ENCODE data around the gene IL27RA. TPM values are rescaled to one million over a fixed set of nuclear protein-coding genes. Genes with fewer than 3 reads are reported as not detected.

Gene IL27RA
- total and polyA plus RNA-seq, 11 donors: 2.4 to 8.2 (median 4.2) TPM

DNA sequence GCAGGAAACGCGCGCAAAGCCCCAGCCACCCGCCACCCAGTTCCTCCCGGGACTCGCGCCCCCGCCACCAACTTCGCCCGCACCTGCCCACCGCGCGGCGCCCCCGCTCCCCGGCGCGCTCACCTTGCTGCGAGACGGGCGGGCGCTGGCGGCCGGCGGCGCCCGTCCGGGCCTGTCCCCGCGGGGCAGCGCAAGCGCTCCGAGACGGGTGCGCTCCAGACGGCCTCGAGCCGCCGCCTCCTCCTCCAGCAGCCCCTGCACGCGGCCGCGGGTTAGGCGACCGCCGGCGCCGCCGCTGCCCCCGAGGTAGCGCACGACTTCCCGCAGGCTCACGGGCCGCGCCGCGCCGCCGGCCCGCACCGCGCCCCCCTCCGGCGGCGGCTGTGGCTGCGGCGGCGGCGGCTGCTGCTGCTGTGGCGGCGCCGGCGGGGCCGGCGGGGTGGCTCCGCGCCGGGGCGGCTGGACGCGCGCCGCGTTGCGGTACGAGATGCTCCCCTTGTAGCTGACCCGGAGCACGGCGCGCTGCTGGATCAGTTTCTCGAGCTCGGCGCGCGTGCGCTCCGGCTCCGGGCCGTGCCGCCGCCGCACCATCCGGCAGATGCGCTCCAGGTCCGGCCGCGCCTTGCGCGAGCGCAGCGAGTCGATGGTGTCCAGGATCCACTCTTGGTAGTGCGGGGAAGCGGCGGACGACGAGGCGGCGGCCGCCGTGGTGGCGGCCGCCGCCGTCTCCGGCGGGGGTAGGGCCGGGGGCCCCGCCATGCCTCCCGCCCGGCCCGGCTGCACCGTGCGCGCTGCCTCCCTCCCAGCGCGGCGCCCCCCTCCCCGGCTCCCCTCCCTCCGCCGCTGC is 58.3 kb downstream of the IL27RA start:
- Histone ChIP-seq H3K9me3 (peaks cover 0 to 13% (median 7%) of the 10 kb centered on the region in 12 donors), H3K4me3 (peak overlapping the region; percentile 37 to 96 (median 88)), H3K4me1 (peaks cover 0 to 19% (median 12%) of the 10 kb centered on the region in 12 donors), H3K27me3 (no peaks in the 10 kb centered on the region), H3K36me3 (peaks cover 0 to 28% (median 18%) of the 10 kb centered on the region in 9 donors), H3K27ac (peak overlapping the region; percentile 23 to 99 (median 96))
- DNase-seq (peak in 4 of 5 donors; percentile 53 to 86 (median 70)), ATAC-seq (peak in 1 of 4 donors; percentile 9)
- 0 to 1% (median 0%) methylated on average over 19 to 142 of the region's 142 CpGs for WGBS, 4 donors
- TF ChIP-seq, protein P1, sequence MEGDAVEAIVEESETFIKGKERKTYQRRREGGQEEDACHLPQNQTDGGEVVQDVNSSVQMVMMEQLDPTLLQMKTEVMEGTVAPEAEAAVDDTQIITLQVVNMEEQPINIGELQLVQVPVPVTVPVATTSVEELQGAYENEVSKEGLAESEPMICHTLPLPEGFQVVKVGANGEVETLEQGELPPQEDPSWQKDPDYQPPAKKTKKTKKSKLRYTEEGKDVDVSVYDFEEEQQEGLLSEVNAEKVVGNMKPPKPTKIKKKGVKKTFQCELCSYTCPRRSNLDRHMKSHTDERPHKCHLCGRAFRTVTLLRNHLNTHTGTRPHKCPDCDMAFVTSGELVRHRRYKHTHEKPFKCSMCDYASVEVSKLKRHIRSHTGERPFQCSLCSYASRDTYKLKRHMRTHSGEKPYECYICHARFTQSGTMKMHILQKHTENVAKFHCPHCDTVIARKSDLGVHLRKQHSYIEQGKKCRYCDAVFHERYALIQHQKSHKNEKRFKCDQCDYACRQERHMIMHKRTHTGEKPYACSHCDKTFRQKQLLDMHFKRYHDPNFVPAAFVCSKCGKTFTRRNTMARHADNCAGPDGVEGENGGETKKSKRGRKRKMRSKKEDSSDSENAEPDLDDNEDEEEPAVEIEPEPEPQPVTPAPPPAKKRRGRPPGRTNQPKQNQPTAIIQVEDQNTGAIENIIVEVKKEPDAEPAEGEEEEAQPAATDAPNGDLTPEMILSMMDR (IDR thresholded peaks at IDR 0.05): peak in 2 of 12 donors; percentile 21 to 31
- TF ChIP-seq POLR2A (IDR thresholded peaks at IDR 0.05): no peak
- intact Hi-C loops (cut with DNase I): loop anchor here in 2 of 10 donors (1.0 to 10.0 kb wide), 2 partner anchors 47 to 315 kb away; partner anchors contain the start of gene C19orf53 (in 1 of the 2)

DNA sequence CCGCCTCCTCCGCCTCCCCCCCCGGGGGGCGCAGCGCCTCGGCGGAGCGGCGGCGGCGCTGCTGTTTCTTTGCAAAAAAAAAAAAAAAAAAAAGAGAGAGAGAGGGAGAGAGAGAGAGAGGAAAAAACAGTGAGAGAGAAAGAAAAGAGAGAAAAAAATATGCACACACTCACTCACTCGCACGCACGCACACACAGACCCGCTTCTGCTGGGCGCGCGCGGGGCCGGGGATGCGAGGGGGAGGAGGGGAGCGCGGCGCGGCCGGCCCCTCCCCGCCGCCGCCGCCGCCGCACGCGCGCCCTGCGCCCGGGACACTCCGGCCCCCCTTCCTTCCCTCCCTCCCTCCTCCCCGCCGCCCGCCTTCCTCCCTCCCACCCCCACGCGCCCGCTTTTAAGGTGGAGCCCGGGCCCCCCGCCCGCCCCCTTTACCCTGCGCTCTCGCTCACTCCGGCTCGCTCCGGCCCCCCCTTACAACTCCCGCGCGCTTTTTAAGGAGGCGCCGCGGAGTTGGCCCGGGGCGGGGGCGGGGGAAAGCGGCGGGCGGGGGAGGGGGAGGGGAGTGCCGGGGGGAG is 59.0 kb downstream of the IL27RA start, which contains the start of gene SAMD1:
TSS of gene SAMD1 (minus strand) at position 243 of the 572 bp plus-strand sequence.
- peaks cover 0 to 13% (median 7%) of the 10 kb centered on the region in 12 donors for H3K9me3 ChIP-seq
- DNase-seq (peak; percentile 94 to 97 (median 94)), ATAC-seq (peak; percentile 67 to 74 (median 72))
- no peaks in the 10 kb centered on the region for H3K27me3 ChIP-seq
- peak within 1 kb of the TSS; percentile 61 to 96 (median 88) for H3K4me3 ChIP-seq
- TF ChIP-seq POLR2A (IDR thresholded peaks at IDR 0.05): no peak
- TF ChIP-seq, protein P1 (IDR thresholded peaks at IDR 0.05): no peak
- 1 to 2% (median 1%) methylated on average over 24 to 57 of the region's 65 CpGs for WGBS, 4 donors
- intact Hi-C loops (cut with DNase I): loop anchor here in 1 of 10 donors (1.0 kb wide), 1 partner anchor 47 kb away; no protein-coding TSS in a partner anchor
- H3K4me1 ChIP-seq: peaks cover 0 to 19% (median 12%) of the 10 kb centered on the region in 12 donors
- peak within 1 kb of the TSS; percentile 89 to 99 (median 96) for H3K27ac ChIP-seq
- H3K36me3 ChIP-seq: peaks cover 0 to 29% (median 19%) of the 10 kb centered on the region in 9 donors

DNA sequence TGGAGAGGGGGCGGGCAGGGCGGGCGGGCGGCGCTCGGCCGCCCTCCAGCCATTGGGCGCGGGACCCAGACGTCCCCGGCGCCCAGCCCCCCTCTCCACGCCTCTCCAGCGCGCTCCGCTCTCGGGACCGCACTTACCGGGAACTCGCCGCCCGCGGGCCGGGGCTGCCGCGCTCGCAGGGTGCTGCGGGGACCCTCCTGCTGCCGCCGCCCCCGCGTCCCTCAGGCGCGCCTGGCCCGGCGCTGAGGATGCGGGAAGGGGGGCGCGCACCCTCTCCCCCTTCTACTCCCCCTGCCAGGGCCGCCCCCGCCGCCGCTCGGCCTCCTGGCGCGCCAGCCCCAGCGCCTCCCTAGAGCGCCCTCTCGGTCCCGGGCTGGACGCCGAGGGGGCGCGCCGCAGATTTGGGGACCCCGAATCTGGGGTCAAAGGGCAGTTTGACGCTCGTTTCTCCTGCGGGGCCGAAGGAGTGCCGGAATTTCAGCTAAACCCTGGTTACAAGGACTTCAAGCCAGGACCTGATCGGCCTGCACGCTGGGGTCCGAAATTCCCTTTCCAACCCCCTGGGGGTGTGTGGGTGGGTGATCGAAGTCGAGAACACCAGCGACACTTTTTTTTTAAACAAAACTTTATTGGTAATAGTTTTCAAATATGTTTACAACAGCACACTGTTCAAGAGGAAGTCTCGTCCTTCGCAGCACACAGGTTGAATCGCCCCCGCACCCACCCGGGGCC is 59.7 kb downstream of the IL27RA start:
- peaks cover 0 to 35% (median 20%) of the 10 kb centered on the region in 9 donors for H3K36me3 ChIP-seq
- H3K27ac ChIP-seq: peak overlapping the region; percentile 89 to 99 (median 96)
- peak; percentile 57 to 87 (median 80) for ATAC-seq
- peak overlapping the region; percentile 61 to 96 (median 88) for H3K4me3 ChIP-seq
- 0 to 2% (median 1%) methylated on average over 17 to 72 of the region's 72 CpGs for WGBS, 4 donors
- H3K27me3 ChIP-seq: no peaks in the 10 kb centered on the region
- peak in 2 of 5 donors; percentile 56 to 90 for DNase-seq
- peak; percentile 12 to 92 for TF ChIP-seq POLR2A (IDR thresholded peaks at IDR 0.05)
- TF ChIP-seq, protein P1 (IDR thresholded peaks at IDR 0.05): peak in 7 of 12 donors; percentile 13 to 51 (median 31)
- H3K9me3 ChIP-seq: peaks cover 0 to 13% (median 7%) of the 10 kb centered on the region in 12 donors
- intact Hi-C loops (cut with DNase I): no loop called here
- H3K4me1 ChIP-seq: peaks cover 0 to 19% (median 12%) of the 10 kb centered on the region in 12 donors

Data from heart left ventricle (tissue), 16 donors.